ENCODE results near the gene CREB3L2.
A peak's percentile ranks its signal among the peaks of the same experiment; 100 is the strongest.
"Not testable (repeated sequence)": the region's sequence is repeated elsewhere in the genome, so short reads cannot be mapped to it uniquely, and the experiment has no call there.

The CREB3L2 gene

GRCh38 chr7:137983323-137984008, 18.4 kb downstream of the CREB3L2 start:
- TF ChIP-seq CTCF (conservative IDR thresholded peaks at IDR 0.05), result no peak
- TF ChIP-seq ZFX (IDR thresholded peaks at IDR 0.05), result no peak
- no peak overlapping the region for H3K27ac ChIP-seq

GRCh38 chr7:137982394-137982793, 19.5 kb downstream of the CREB3L2 start:
- H3K27ac ChIP-seq, result not testable (repeated sequence)

GRCh38 chr7:137981668-137982067, 20.2 kb downstream of the CREB3L2 start:
- TF ChIP-seq CTCF (conservative IDR thresholded peaks at IDR 0.05) (no peak), ZFX (IDR thresholded peaks at IDR 0.05) (no peak)
- H3K27ac ChIP-seq, result no peak overlapping the region

- no peak overlapping the region for H3K27ac ChIP-seq
Observed at GRCh38 chr7:137981175-137981574, 20.7 kb downstream of the CREB3L2 start.

GRCh38 chr7:137980308-137980707, 21.6 kb downstream of the CREB3L2 start:
- H3K27ac ChIP-seq, result peak overlapping the region; percentile 1; the same call in 1 of the 2 replicates
- TF ChIP-seq ZFX (IDR thresholded peaks at IDR 0.05) (no peak), CTCF (conservative IDR thresholded peaks at IDR 0.05) (no peak)

More at GRCh38 chr7:137981175-137981574, 20.7 kb downstream of the CREB3L2 start:
- TF ChIP-seq CTCF (conservative IDR thresholded peaks at IDR 0.05), result no peak
- no peak for TF ChIP-seq ZFX (IDR thresholded peaks at IDR 0.05)

- TF ChIP-seq ZFX (IDR thresholded peaks at IDR 0.05), result no peak
- TF ChIP-seq CTCF (conservative IDR thresholded peaks at IDR 0.05), result no peak
- peak overlapping the region; percentile 46 for H3K27ac ChIP-seq
Observed at GRCh38 chr7:137978464-137979237, 23.2 kb downstream of the CREB3L2 start.

GRCh38 chr7:137977173-137977572, 24.7 kb downstream of the CREB3L2 start:
- TF ChIP-seq ZFX (IDR thresholded peaks at IDR 0.05), result no peak
- no peak for TF ChIP-seq CTCF (conservative IDR thresholded peaks at IDR 0.05)
- no peak overlapping the region for H3K27ac ChIP-seq
